ENCODE data around the gene AMPH. TPM values are rescaled to one million over a fixed set of nuclear protein-coding genes. Genes with fewer than 3 reads are reported as not detected.

AMPH gene
- total RNA-seq, 6 experiments from 2014 or later = 4.5 to 6.2 (median 5.8) TPM

GRCh38 chr7:38391751-38392150, 239.4 kb downstream of the AMPH start:
- no peak for DNase-seq

DNA sequence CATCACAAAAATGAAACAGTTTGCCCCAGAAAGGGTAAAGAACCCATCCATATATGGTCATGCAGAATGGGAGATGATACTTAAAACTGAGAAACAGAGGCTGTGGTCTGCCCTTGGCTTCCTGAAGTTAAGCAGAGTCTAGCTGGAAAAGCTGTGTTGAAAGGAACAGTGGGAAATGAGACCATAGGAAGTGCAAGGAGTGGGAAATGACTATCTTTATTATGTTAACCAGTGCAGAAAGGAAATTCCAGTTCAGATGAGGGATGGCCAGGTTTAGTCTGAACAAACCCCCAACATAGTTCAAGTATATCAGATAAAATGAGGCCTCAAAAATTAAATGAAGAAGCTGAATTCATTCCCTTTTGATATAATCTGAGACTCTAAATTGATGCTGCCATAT, 245.5 kb downstream of the AMPH start:
- Mint-ChIP-seq H3K4me1 (ENCODE audit: low read depth) (peaks cover 24% of the 10 kb centered on the region), H3K4me3 (no peak overlapping the region), H3K27ac (no peak overlapping the region), H3K9me3 (no peaks in the 10 kb centered on the region), H3K36me3 (ENCODE audit: low read depth) (no peaks in the 10 kb centered on the region), H3K27me3 (ENCODE audit: insufficient read depth) (peaks cover 4% of the 10 kb centered on the region)
- TF ChIP-seq CTCF (IDR thresholded peaks at IDR 0.05) = no peak
- DNase-seq = no peak

More at GRCh38 chr7:38391751-38392150, 239.4 kb downstream of the AMPH start:
- no peak for TF ChIP-seq CTCF (IDR thresholded peaks at IDR 0.05)
- Mint-ChIP-seq H3K27me3 (ENCODE audit: insufficient read depth) (no peaks in the 10 kb centered on the region; the same call in none of the 2 replicates), H3K4me3 (no peak overlapping the region), H3K4me1 (ENCODE audit: low read depth) (no peaks in the 10 kb centered on the region), H3K9me3 (no peaks in the 10 kb centered on the region), H3K27ac (no peak overlapping the region), H3K36me3 (ENCODE audit: low read depth) (no peaks in the 10 kb centered on the region)

GRCh38 chr7:38383281-38383680, 247.9 kb downstream of the AMPH start:
- no peaks in the 10 kb centered on the region for H3K9me3 Mint-ChIP-seq
- H3K4me3 Mint-ChIP-seq = peak overlapping the region; percentile 31; the same call in 1 of the 2 replicates
- no peak for DNase-seq
- H3K36me3 Mint-ChIP-seq (ENCODE audit: low read depth) = no peaks in the 10 kb centered on the region
- no peak for TF ChIP-seq CTCF (IDR thresholded peaks at IDR 0.05)
- peak overlapping the region; percentile 27; the same call in 1 of the 2 replicates for H3K27ac Mint-ChIP-seq
- peaks cover 4% of the 10 kb centered on the region for H3K27me3 Mint-ChIP-seq (ENCODE audit: insufficient read depth)
- H3K4me1 Mint-ChIP-seq (ENCODE audit: low read depth) = peaks cover 24% of the 10 kb centered on the region

- H3K4me1 Mint-ChIP-seq (ENCODE audit: low read depth) = peaks cover 24% of the 10 kb centered on the region
- peak; percentile 73 for DNase-seq
- H3K9me3 Mint-ChIP-seq = no peaks in the 10 kb centered on the region
- H3K4me3 Mint-ChIP-seq = 0 out of 2 replicates have a peak overlapping the region, but pooled peaks have one; percentile 37
- H3K27me3 Mint-ChIP-seq (ENCODE audit: insufficient read depth) = peaks cover 4% of the 10 kb centered on the region
- H3K36me3 Mint-ChIP-seq (ENCODE audit: low read depth) = no peaks in the 10 kb centered on the region
- TF ChIP-seq CTCF (IDR thresholded peaks at IDR 0.05) = no peak
- H3K27ac Mint-ChIP-seq = peak overlapping the region; percentile 65
Observed at GRCh38 chr7:38382684-38383083, 248.5 kb downstream of the AMPH start.

- no peaks in the 10 kb centered on the region for H3K36me3 Mint-ChIP-seq (ENCODE audit: low read depth)
- DNase-seq = no peak
- H3K4me1 Mint-ChIP-seq (ENCODE audit: low read depth) = peaks cover 5% of the 10 kb centered on the region; the same call in 1 of the 2 replicates
Observed at GRCh38 chr7:38375453-38375852, 255.7 kb downstream of the AMPH start.

More at GRCh38 chr7:38375453-38375852, 255.7 kb downstream of the AMPH start:
- Mint-ChIP-seq H3K27me3 (ENCODE audit: insufficient read depth) (no peaks in the 10 kb centered on the region; the same call in 1 of the 2 replicates), H3K9me3 (no peaks in the 10 kb centered on the region), H3K27ac (no peak overlapping the region), H3K4me3 (no peak overlapping the region)
- TF ChIP-seq CTCF (IDR thresholded peaks at IDR 0.05) = no peak

All from HFFc6 (cell line).